HL-60 (cell line): Measurements from ENCODE around the gene CDH2.

Source experiments
- DNase-seq, 2 experiments: peaks; one replicate each; pipeline ENCODE4 v3.0.0-alpha.2; 2010 to 2020; ENCODE audit warnings: low read depth in 1 of 2, low spot score in 1 of 2
- H3K27ac ChIP-seq: fragments of 250-450 bp; sonication (Bioruptor Pico); replicated peaks from 2 replicates; pipeline ENCODE4 v1.5.1; 2020; ENCODE audit warnings: mild to moderate bottlenecking, moderate library complexity
- H3K27me3 ChIP-seq: fragments of 250-450 bp; sonication (Bioruptor Pico); 2 replicates; pipeline ENCODE4 v1.5.1; 2021; ENCODE audit warnings: mild to moderate bottlenecking, moderate library complexity; ENCODE audit not compliant: insufficient read depth, poor library complexity, severe bottlenecking
- H3K4me3 ChIP-seq: replicated peaks from 2 replicates; pipeline ENCODE4 v1.5.1; 2011; ENCODE audit warnings: mild to moderate bottlenecking, control low read depth, low read length; ENCODE audit not compliant: insufficient read depth
- GABPA ChIP-seq: IDR thresholded peaks from 2 replicates; pipeline ENCODE4 v1.6.1; 2012; ENCODE audit warnings: low read depth
- POLR2AphosphoS5 ChIP-seq: IDR thresholded peaks from 2 replicates; pipeline ENCODE4 v1.6.1; 2012; ENCODE audit warnings: low read depth
- SPI1 ChIP-seq: IDR thresholded peaks from 2 replicates; pipeline ENCODE4 v1.6.1; 2012; ENCODE audit warnings: low read depth, mild to moderate bottlenecking, borderline replicate concordance
- TF ChIP-seq, protein P1 (sequence below): IDR thresholded peaks from one replicate; pipeline ENCODE4 v1.5.1; 2011; ENCODE audit warnings: low read length, control low read depth, inconsistent platforms; ENCODE audit not compliant: insufficient read depth
- TF ChIP-seq, protein P2 (sequence below): IDR thresholded peaks from 2 replicates; pipeline ENCODE4 v1.6.1; 2012; ENCODE audit warnings: low read depth; ENCODE audit not compliant: insufficient replicate concordance

Gene CDH2

DNA sequence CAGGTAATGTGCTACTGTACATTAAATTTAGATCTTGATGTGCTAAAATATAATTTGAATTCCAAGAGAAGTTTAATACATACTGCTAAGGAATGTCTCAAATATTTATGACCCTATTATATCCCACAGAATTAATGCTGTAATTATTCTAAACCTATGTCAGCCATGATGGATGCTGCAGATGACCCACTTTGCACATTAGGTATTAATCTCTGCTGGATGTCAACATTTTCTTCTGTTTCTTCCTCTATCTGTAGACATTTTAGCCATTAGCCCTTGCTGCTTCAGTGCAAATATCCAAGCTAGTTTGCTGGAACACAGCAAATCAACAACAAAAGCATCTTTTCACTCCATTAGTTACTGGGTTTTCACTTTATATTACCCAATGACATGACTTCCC is 164.6 kb downstream of the CDH2 start:
- H3K27ac ChIP-seq: no peak overlapping the region
- TF ChIP-seq SPI1 (no peak), GABPA (no peak), POLR2AphosphoS5 (no peak)
- TF ChIP-seq, protein P1, sequence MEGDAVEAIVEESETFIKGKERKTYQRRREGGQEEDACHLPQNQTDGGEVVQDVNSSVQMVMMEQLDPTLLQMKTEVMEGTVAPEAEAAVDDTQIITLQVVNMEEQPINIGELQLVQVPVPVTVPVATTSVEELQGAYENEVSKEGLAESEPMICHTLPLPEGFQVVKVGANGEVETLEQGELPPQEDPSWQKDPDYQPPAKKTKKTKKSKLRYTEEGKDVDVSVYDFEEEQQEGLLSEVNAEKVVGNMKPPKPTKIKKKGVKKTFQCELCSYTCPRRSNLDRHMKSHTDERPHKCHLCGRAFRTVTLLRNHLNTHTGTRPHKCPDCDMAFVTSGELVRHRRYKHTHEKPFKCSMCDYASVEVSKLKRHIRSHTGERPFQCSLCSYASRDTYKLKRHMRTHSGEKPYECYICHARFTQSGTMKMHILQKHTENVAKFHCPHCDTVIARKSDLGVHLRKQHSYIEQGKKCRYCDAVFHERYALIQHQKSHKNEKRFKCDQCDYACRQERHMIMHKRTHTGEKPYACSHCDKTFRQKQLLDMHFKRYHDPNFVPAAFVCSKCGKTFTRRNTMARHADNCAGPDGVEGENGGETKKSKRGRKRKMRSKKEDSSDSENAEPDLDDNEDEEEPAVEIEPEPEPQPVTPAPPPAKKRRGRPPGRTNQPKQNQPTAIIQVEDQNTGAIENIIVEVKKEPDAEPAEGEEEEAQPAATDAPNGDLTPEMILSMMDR: no peak
- TF ChIP-seq, protein P2, sequence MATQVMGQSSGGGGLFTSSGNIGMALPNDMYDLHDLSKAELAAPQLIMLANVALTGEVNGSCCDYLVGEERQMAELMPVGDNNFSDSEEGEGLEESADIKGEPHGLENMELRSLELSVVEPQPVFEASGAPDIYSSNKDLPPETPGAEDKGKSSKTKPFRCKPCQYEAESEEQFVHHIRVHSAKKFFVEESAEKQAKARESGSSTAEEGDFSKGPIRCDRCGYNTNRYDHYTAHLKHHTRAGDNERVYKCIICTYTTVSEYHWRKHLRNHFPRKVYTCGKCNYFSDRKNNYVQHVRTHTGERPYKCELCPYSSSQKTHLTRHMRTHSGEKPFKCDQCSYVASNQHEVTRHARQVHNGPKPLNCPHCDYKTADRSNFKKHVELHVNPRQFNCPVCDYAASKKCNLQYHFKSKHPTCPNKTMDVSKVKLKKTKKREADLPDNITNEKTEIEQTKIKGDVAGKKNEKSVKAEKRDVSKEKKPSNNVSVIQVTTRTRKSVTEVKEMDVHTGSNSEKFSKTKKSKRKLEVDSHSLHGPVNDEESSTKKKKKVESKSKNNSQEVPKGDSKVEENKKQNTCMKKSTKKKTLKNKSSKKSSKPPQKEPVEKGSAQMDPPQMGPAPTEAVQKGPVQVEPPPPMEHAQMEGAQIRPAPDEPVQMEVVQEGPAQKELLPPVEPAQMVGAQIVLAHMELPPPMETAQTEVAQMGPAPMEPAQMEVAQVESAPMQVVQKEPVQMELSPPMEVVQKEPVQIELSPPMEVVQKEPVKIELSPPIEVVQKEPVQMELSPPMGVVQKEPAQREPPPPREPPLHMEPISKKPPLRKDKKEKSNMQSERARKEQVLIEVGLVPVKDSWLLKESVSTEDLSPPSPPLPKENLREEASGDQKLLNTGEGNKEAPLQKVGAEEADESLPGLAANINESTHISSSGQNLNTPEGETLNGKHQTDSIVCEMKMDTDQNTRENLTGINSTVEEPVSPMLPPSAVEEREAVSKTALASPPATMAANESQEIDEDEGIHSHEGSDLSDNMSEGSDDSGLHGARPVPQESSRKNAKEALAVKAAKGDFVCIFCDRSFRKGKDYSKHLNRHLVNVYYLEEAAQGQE: no peak
- DNase-seq: no peak
- H3K27me3 ChIP-seq: no peaks in the 10 kb centered on the region
- H3K4me3 ChIP-seq: no peak overlapping the region

DNA sequence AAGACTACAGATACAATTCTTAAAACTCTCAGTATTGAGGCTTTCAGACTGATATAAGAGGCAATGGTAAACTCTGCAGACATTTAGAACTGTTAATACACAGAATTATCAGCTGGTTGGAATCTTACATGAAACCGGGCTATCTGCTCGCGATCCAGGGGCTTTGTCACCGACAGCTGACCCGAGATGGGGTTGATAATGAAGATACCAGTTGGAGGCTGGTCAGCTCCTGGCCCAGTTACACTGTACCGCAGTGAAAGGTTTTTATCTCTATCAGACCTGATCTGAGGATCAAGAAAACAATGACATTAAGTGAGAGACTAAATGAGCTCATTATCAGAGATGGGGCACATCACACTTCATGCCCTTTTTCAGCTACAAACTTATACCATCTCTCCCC is 167.3 kb downstream of the CDH2 start:
- Histone ChIP-seq H3K27me3 (no peaks in the 10 kb centered on the region), H3K4me3 (no peak overlapping the region), H3K27ac (no peak overlapping the region)
- TF ChIP-seq SPI1 (no peak), POLR2AphosphoS5 (no peak)
- TF ChIP-seq, protein P1: no peak
- TF ChIP-seq, protein P2: no peak
- DNase-seq: no peak

DNA sequence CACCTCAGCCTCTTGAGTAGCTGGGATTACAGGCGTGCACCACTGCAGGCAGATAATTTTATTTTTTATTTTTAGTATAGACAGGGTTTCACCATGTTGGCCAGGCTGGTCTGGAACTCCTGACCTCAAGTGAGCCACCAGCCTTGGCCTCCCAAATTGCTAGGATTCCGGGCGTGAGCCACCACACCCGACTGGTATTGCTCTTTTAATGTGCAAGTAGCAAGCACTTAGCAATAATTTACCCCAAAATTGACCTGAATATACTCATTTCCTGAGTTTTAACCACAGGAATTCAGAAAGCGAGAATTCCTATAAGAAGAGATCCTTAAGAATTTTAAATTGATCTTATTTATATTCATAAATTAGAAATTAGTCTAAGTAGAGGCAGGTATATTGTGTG is 169.1 kb downstream of the CDH2 start:
- DNase-seq: no peak
- Histone ChIP-seq H3K27me3 (no peaks in the 10 kb centered on the region), H3K4me3 (no peak overlapping the region), H3K27ac (no peak overlapping the region)
- no peak for TF ChIP-seq GABPA
- no peak for TF ChIP-seq SPI1
- TF ChIP-seq, protein P2: no peak
- TF ChIP-seq, protein P1: no peak
- TF ChIP-seq POLR2AphosphoS5: no peak
